HEK293 (cell line): Measurements from ENCODE around the gene NANS.
A peak's percentile ranks its signal among the peaks of the same experiment; 100 is the strongest.

Source experiments
- CTCF ChIA-PET: fragments of 350-600 bp; formaldehyde crosslinking; extraction: SDS; loops from one replicate; lab custom pipeline; 2021; ENCODE audit warnings: antibody characterized with exemption; lab: Yijun Ruan, JAX
- POLR2A ChIA-PET: fragments of 300-600 bp; formaldehyde crosslinking; extraction: SDS; loops from one replicate; lab custom pipeline; 2020; ENCODE audit warnings: antibody characterized with exemption, inconsistent platforms; lab: Yijun Ruan, JAX
- H3K27ac ChIP-seq: fragments of 200-500 bp; sonication (Bioruptor generic); 2 replicates; pipeline ENCODE4 v1.5.1; 2014; ENCODE audit warnings: low read depth, low read length, control low read depth, inconsistent platforms; ENCODE audit errors: extremely low read depth
- H3K36me3 ChIP-seq, 2 experiments: fragments of 200-500 bp in 1 of 2; sonication (Bioruptor generic) in 1 of 2; 1 replicate in 1 of 2; 2 replicates in 1 of 2; pipeline ENCODE4 v1.5.1; 2014 to 2017; ENCODE audit warnings: inconsistent platforms in 2 of 2, low read length in 2 of 2; ENCODE audit not compliant: control insufficient read depth in 2 of 2, insufficient read depth in 1 of 2
- H3K4me1 ChIP-seq: fragments of 200-500 bp; sonication (Bioruptor generic); 2 replicates; pipeline ENCODE4 v1.5.1; 2014; ENCODE audit warnings: mild to moderate bottlenecking, low read length, inconsistent platforms; ENCODE audit not compliant: control insufficient read depth, insufficient read depth
- H3K4me3 ChIP-seq: 2 replicates; pipeline ENCODE4 v1.5.1; 2011; ENCODE audit warnings: low read depth, mild to moderate bottlenecking, control low read depth, low read length, moderate library complexity
- H3K9me3 ChIP-seq: fragments of 200-500 bp; sonication (Bioruptor generic); 2 replicates; pipeline ENCODE4 v1.5.1; 2014; ENCODE audit warnings: low read depth, low read length, inconsistent platforms; ENCODE audit not compliant: control insufficient read depth, insufficient read depth
- KLF7 ChIP-seq: fragments of 450-650 bp; formaldehyde crosslinking; IDR thresholded peaks from 2 replicates; pipeline ENCODE4 v1.5.1; 2016; ENCODE audit warnings: missing biosample characterization, missing genetic modification characterization, borderline replicate concordance
- RBAK ChIP-seq: fragments of 450-650 bp; formaldehyde crosslinking; IDR thresholded peaks from 2 replicates; pipeline ENCODE4 v1.5.1; 2016; ENCODE audit warnings: missing biosample characterization, missing genetic modification characterization
- SP7 ChIP-seq: fragments of 450-650 bp; formaldehyde crosslinking; IDR thresholded peaks from 2 replicates; pipeline ENCODE4 v1.5.1; 2016; ENCODE audit warnings: missing biosample characterization, missing genetic modification characterization
- YY2 ChIP-seq: fragments of 450-650 bp; formaldehyde crosslinking; IDR thresholded peaks from 2 replicates; pipeline ENCODE4 v1.5.1; 2016; ENCODE audit warnings: missing biosample characterization, missing genetic modification characterization
- ZBTB1 ChIP-seq: fragments of 450-650 bp; formaldehyde crosslinking; IDR thresholded peaks from 2 replicates; pipeline ENCODE4 v1.5.1; 2016; ENCODE audit warnings: missing biosample characterization, missing genetic modification characterization
- ZNF138 ChIP-seq: fragments of 450-650 bp; formaldehyde crosslinking; IDR thresholded peaks from 2 replicates; pipeline ENCODE4 v1.5.1; 2016; ENCODE audit warnings: missing biosample characterization, missing genetic modification characterization, borderline replicate concordance
- ZNF140 ChIP-seq: fragments of 450-650 bp; formaldehyde crosslinking; IDR thresholded peaks from 2 replicates; pipeline ENCODE4 v1.5.1; 2016; ENCODE audit warnings: missing biosample characterization, missing genetic modification characterization
- ZNF266 ChIP-seq: fragments of 450-650 bp; formaldehyde crosslinking; IDR thresholded peaks from 2 replicates; pipeline ENCODE4 v1.5.1; 2016; ENCODE audit warnings: missing biosample characterization, missing genetic modification characterization, low read depth
- ZNF366 ChIP-seq: fragments of 450-650 bp; formaldehyde crosslinking; conservative IDR thresholded peaks from 2 replicates; pipeline ENCODE4 v1.5.1; 2016; ENCODE audit warnings: missing biosample characterization, missing genetic modification characterization
- ZNF510 ChIP-seq: fragments of 450-650 bp; formaldehyde crosslinking; IDR thresholded peaks from 2 replicates; pipeline ENCODE4 v1.5.1; 2018; ENCODE audit warnings: mild to moderate bottlenecking, missing genetic modification characterization, missing biosample characterization; ENCODE audit not compliant: insufficient replicate concordance
- ZNF670 ChIP-seq: fragments of 450-650 bp; formaldehyde crosslinking; IDR thresholded peaks from 2 replicates; pipeline ENCODE4 v1.5.1; 2016; ENCODE audit warnings: missing biosample characterization, missing genetic modification characterization, low read depth
- TF ChIP-seq, protein P1 (sequence below): fragments of 450-650 bp; formaldehyde crosslinking; IDR thresholded peaks from 2 replicates; pipeline ENCODE4 v1.5.1; 2017; ENCODE audit warnings: missing biosample characterization, missing genetic modification characterization
- TF ChIP-seq, protein P2 (sequence below): IDR thresholded peaks from 2 replicates; pipeline ENCODE4 v1.6.1; 2011; ENCODE audit warnings: mild to moderate bottlenecking, low read depth, low read length, borderline replicate concordance
- TF ChIP-seq, protein P3 (sequence below): fragments of 450-650 bp; formaldehyde crosslinking; IDR thresholded peaks from 2 replicates; pipeline ENCODE4 v1.5.1; 2016; ENCODE audit warnings: missing biosample characterization, missing genetic modification characterization
- TF ChIP-seq, protein P4 (sequence below): fragments of 450-650 bp; IDR thresholded peaks from 2 replicates; pipeline ENCODE4 v1.5.1; 2018; ENCODE audit warnings: missing biosample characterization, missing genetic modification characterization
- TF ChIP-seq, protein P5 (sequence below): sonication (generic); formaldehyde crosslinking; IDR thresholded peaks from 2 replicates; pipeline ENCODE4 v1.8.1; 2022; ENCODE audit warnings: mild to moderate bottlenecking, moderate library complexity, missing genetic modification reagents

The NANS gene

GRCh38 chr9:98010445-98010844, 46.1 kb upstream of the NANS start:
- Histone ChIP-seq H3K27ac (no peak overlapping the region), H3K4me1 (no peaks in the 10 kb centered on the region), H3K36me3 (peaks cover 46 to 99% of the 10 kb centered on the region in 2 experiments), H3K4me3 (no peak overlapping the region), H3K9me3 (no peaks in the 10 kb centered on the region)
- no peak for TF ChIP-seq YY2 (tag by site-specific recombination)
- TF ChIP-seq, protein P1, sequence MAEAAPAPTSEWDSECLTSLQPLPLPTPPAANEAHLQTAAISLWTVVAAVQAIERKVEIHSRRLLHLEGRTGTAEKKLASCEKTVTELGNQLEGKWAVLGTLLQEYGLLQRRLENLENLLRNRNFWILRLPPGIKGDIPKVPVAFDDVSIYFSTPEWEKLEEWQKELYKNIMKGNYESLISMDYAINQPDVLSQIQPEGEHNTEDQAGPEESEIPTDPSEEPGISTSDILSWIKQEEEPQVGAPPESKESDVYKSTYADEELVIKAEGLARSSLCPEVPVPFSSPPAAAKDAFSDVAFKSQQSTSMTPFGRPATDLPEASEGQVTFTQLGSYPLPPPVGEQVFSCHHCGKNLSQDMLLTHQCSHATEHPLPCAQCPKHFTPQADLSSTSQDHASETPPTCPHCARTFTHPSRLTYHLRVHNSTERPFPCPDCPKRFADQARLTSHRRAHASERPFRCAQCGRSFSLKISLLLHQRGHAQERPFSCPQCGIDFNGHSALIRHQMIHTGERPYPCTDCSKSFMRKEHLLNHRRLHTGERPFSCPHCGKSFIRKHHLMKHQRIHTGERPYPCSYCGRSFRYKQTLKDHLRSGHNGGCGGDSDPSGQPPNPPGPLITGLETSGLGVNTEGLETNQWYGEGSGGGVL (tag by site-specific recombination), result no peak
- TF ChIP-seq, protein P2, sequence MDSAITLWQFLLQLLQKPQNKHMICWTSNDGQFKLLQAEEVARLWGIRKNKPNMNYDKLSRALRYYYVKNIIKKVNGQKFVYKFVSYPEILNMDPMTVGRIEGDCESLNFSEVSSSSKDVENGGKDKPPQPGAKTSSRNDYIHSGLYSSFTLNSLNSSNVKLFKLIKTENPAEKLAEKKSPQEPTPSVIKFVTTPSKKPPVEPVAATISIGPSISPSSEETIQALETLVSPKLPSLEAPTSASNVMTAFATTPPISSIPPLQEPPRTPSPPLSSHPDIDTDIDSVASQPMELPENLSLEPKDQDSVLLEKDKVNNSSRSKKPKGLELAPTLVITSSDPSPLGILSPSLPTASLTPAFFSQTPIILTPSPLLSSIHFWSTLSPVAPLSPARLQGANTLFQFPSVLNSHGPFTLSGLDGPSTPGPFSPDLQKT, result no peak
- TF ChIP-seq ZNF670 (tag by site-specific recombination), result no peak
- TF ChIP-seq RBAK (tag by site-specific recombination), result no peak
- TF ChIP-seq ZNF138 (tag by site-specific recombination), result no peak
- TF ChIP-seq KLF7 (tag by site-specific recombination), result no peak
- TF ChIP-seq ZNF510, result no peak
- TF ChIP-seq ZNF140, result no peak
- TF ChIP-seq ZNF366 (tag by site-specific recombination), result no peak
- TF ChIP-seq ZBTB1 (tag by site-specific recombination), result no peak
- TF ChIP-seq ZNF266 (tag by site-specific recombination), result no peak
- TF ChIP-seq, protein P3, sequence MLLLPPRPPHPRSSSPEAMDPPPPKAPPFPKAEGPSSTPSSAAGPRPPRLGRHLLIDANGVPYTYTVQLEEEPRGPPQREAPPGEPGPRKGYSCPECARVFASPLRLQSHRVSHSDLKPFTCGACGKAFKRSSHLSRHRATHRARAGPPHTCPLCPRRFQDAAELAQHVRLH, result no peak
- no peak for TF ChIP-seq SP7
- TF ChIP-seq, all 188 proteins: peak for 0
- POLR2A ChIA-PET, result interaction anchor here (0.7 to 1.0 kb wide), 2 partner anchors 28 to 327 kb away, joined by 3 read pairs; partner anchors contain the start of gene ANP32B
- CTCF ChIA-PET, result interaction anchor here (1.2 kb wide), 1 partner anchor 23 kb away, joined by 3 read pairs; no protein-coding TSS in a partner anchor

DNA sequence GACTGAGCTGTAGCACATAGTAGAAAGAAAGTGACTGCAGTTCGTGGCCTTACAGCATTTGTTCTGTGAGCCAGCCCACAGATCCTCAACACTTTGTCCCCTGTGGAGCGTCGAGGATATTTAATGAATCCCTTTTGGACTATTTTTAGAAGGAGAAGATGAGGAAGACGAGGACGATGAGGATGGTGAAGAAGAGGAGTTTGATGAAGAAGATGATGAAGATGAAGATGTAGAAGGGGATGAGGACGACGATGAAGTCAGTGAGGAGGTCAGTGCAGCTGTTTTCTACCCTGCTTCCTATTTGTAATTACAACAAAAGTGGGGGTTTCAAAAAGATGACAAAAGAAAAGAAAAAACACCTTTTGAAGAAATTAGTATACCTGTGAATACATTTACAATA, 45.4 kb upstream of the NANS start:
- no peak overlapping the region for H3K4me3 ChIP-seq
- no peaks in the 10 kb centered on the region for H3K9me3 ChIP-seq
- ChIA-PET CTCF (interaction anchor here (1.2 kb wide), 1 partner anchor 24 kb away, joined by 3 read pairs; no protein-coding TSS in a partner anchor), POLR2A (interaction anchor here (1.0 kb wide), 1 partner anchor 28 kb away, joined by 3 read pairs; the partner anchor contains the start of gene ANP32B)
- TF ChIP-seq, protein P4, sequence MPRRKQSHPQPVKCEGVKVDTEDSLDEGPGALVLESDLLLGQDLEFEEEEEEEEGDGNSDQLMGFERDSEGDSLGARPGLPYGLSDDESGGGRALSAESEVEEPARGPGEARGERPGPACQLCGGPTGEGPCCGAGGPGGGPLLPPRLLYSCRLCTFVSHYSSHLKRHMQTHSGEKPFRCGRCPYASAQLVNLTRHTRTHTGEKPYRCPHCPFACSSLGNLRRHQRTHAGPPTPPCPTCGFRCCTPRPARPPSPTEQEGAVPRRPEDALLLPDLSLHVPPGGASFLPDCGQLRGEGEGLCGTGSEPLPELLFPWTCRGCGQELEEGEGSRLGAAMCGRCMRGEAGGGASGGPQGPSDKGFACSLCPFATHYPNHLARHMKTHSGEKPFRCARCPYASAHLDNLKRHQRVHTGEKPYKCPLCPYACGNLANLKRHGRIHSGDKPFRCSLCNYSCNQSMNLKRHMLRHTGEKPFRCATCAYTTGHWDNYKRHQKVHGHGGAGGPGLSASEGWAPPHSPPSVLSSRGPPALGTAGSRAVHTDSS, result peak; percentile 98
- no peak for TF ChIP-seq ZNF510
- TF ChIP-seq, protein P5, sequence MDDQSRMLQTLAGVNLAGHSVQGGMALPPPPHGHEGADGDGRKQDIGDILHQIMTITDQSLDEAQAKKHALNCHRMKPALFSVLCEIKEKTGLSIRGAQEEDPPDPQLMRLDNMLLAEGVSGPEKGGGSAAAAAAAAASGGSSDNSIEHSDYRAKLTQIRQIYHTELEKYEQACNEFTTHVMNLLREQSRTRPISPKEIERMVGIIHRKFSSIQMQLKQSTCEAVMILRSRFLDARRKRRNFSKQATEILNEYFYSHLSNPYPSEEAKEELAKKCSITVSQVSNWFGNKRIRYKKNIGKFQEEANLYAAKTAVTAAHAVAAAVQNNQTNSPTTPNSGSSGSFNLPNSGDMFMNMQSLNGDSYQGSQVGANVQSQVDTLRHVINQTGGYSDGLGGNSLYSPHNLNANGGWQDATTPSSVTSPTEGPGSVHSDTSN, result no peak
- peaks cover 50 to 99% of the 10 kb centered on the region in 2 experiments for H3K36me3 ChIP-seq
- H3K27ac ChIP-seq, result no peak overlapping the region
- H3K4me1 ChIP-seq, result no peaks in the 10 kb centered on the region
